Choroid plexus epithelial cell (primary cell): ENCODE measurements around the gene CYB5A.
A peak's percentile ranks its signal among the peaks of the same experiment; 100 is the strongest.

Experiments used
- DNase-seq: peaks from one replicate; pipeline ENCODE4 v3.0.0-alpha.2; 2010; ENCODE audit warnings: low read depth
- H3K4me3 ChIP-seq: 2 replicates; pipeline ENCODE4 v1.5.1; 2011; ENCODE audit warnings: low read depth, mild to moderate bottlenecking, control low read depth, low read length, moderate library complexity
- TF ChIP-seq, protein P1 (sequence below): conservative IDR thresholded peaks from 2 replicates; pipeline ENCODE4 v1.5.1; 2011; ENCODE audit warnings: low read depth, mild to moderate bottlenecking, control low read depth, inconsistent platforms, low read length, moderate library complexity

Gene CYB5A

GRCh38 chr18:74234326-74235171 is 57.2 kb downstream of the CYB5A start:
- H3K4me3 ChIP-seq: no peak overlapping the region
- TF ChIP-seq, protein P1, sequence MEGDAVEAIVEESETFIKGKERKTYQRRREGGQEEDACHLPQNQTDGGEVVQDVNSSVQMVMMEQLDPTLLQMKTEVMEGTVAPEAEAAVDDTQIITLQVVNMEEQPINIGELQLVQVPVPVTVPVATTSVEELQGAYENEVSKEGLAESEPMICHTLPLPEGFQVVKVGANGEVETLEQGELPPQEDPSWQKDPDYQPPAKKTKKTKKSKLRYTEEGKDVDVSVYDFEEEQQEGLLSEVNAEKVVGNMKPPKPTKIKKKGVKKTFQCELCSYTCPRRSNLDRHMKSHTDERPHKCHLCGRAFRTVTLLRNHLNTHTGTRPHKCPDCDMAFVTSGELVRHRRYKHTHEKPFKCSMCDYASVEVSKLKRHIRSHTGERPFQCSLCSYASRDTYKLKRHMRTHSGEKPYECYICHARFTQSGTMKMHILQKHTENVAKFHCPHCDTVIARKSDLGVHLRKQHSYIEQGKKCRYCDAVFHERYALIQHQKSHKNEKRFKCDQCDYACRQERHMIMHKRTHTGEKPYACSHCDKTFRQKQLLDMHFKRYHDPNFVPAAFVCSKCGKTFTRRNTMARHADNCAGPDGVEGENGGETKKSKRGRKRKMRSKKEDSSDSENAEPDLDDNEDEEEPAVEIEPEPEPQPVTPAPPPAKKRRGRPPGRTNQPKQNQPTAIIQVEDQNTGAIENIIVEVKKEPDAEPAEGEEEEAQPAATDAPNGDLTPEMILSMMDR: no peak
- peak; percentile 99 for DNase-seq

DNA sequence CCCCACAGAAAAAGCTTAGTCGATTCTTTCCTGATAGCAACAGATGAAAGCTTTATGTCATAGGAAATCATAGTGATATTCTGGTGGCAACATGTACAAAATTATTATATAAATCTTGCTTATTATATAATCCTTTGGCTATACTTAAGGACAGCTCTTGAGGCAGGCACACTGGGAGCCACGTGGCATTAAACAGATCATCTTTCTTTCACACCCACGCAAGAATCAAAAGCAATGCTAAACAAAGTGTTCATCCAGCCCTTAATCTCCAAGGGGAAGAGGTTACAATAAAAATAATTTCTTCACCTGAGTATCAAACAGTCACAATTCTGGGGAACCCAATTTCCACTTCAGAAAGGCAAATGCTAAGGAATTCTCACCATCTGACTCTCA is 57.8 kb downstream of the CYB5A start:
- no peak overlapping the region for H3K4me3 ChIP-seq
- no peak for DNase-seq
- TF ChIP-seq, protein P1: no peak

DNA sequence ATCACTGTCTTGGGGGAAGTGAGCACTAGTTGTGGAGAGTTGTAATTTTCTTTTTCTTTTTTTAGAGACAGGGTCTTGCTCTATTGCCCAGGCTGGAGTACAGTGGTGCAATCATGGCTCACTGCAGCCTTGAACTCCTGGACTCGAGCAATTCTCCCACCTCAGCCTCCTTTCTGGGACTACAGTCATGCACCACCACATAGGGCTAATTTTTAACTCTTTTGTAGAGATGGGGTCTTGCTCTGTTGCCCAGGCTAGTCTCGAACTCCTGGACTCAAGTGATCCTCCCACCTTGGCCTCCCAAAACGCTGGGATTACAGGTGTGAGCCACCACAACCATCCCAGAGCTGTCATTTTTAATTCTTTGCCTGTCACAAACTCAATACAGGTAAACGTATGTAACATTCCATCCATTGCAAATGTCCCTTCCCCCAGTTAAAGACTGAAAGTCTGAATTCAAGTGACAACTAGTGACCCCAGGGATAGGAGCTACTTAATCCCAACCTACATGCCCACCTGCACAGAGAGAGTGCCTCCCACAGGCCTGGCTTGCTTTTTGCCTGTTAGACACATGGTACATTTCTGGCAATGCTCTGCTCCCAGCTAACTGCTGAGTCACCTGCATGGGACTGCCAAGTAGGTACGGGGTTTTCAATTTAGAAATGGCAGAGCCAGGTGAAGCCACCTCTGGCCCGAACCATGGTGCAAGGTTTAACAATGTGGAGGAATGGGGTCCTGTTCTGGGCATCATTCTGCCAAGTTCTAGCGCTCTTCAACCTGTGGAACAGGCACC is 60.6 kb downstream of the CYB5A start:
- TF ChIP-seq, protein P1: no peak
- no peak for DNase-seq
- H3K4me3 ChIP-seq: no peak overlapping the region

DNA sequence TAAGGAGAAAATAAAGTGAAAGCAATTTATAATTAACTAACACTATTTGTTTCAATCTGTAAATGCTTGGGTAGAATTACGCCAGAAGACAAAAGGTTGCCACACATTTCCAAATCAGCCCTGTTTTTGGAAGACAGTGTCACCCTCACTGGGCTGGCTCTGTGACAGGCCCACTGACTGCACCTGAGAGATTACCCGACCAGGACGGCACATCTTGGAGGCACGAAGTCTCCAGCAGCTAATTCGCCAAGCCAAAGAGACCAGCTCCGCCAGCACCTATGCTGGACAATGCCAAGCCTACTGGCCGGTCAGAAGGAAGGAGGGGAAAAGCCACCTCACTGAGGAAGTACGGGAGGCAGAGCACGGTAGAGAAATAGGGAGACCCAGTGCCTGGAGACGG is 61.9 kb downstream of the CYB5A start:
- no peak for DNase-seq
- no peak overlapping the region for H3K4me3 ChIP-seq
- TF ChIP-seq, protein P1: no peak

GRCh38 chr18:74229005-74229404 is 62.8 kb downstream of the CYB5A start:
- H3K4me3 ChIP-seq: no peak overlapping the region
- DNase-seq: no peak
- TF ChIP-seq, protein P1: no peak

- TF ChIP-seq, protein P1: no peak
- H3K4me3 ChIP-seq: no peak overlapping the region
- DNase-seq: no peak
Observed at GRCh38 chr18:74228312-74228711, 63.5 kb downstream of the CYB5A start.

- DNase-seq: no peak
- H3K4me3 ChIP-seq: no peak overlapping the region
- TF ChIP-seq, protein P1: no peak
Observed at GRCh38 chr18:74226666-74227065, 65.1 kb downstream of the CYB5A start.
